Fibroblast of mammary gland (primary cell): ENCODE measurements around the gene MYO6.

Source experiments
- DNase-seq: peaks from one replicate; pipeline ENCODE4 v3.0.0-alpha.2; 2010; ENCODE audit warnings: low read depth
- H3K4me3 ChIP-seq: 2 replicates; pipeline ENCODE4 v1.5.1; 2011; ENCODE audit warnings: low read depth, mild to moderate bottlenecking, low read length, moderate library complexity; ENCODE audit not compliant: control insufficient read depth
- TF ChIP-seq, protein P1 (sequence below): conservative IDR thresholded peaks from 2 replicates; pipeline ENCODE4 v1.5.1; 2011; ENCODE audit warnings: low read depth, low read length, inconsistent platforms; ENCODE audit not compliant: control insufficient read depth, insufficient read depth

The MYO6 gene

DNA sequence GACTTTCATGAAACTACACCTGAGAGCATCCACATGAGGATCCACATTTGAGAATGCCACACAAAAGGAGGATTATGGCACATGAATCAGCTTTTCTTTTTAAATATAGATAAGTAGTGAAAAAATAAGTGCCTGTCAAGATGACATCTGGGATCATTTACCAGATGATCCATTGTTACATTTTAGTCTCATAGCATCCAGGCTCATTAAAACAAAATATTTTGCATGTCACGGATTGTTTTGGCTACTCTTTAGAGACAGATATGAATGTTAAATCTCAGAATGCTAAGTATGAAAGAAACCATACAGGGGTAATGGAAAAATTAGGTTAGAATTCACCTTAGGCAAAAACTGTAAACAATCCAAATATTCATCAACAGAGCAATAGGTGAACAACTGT is 66.7 kb downstream of the MYO6 start:
- no peak for DNase-seq
- TF ChIP-seq, protein P1, sequence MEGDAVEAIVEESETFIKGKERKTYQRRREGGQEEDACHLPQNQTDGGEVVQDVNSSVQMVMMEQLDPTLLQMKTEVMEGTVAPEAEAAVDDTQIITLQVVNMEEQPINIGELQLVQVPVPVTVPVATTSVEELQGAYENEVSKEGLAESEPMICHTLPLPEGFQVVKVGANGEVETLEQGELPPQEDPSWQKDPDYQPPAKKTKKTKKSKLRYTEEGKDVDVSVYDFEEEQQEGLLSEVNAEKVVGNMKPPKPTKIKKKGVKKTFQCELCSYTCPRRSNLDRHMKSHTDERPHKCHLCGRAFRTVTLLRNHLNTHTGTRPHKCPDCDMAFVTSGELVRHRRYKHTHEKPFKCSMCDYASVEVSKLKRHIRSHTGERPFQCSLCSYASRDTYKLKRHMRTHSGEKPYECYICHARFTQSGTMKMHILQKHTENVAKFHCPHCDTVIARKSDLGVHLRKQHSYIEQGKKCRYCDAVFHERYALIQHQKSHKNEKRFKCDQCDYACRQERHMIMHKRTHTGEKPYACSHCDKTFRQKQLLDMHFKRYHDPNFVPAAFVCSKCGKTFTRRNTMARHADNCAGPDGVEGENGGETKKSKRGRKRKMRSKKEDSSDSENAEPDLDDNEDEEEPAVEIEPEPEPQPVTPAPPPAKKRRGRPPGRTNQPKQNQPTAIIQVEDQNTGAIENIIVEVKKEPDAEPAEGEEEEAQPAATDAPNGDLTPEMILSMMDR, result no peak
- H3K4me3 ChIP-seq, result no peak overlapping the region

DNA sequence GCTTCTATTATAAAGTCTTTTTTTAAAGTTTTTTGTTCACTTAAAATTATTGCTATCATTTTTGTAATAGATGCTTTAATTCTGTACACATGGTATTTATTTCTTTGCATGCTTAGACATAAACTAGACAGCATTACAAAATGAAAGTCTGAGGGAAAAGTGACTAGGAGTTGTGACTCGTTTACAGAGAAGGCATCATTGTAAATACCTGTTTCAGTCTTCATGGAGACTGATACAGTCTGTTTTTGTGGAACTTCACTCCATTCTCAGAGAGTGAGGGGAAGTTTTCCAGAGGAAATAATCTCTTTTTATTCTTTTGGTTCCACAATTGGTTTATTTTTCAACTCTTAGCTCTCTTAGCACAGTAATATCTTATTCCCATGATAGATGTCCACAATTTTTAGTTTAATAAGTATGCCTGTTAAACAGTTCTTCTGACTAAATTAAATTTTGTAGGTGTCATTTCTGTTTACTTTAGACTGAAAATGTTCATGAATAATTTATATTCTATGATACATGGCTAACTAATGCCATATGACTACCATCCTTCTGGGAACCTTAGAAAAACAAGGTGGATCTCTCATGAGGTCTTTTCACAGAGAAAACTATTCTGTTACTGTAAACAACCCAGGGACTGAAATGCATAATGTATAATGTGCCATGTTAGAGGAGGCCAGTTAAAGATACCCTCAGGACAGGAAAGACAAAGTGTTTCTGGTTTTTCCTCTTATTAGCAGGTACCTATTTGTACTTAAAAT is 69.2 kb downstream of the MYO6 start:
- peak; percentile 33 for DNase-seq
- TF ChIP-seq, protein P1, result no peak

DNA sequence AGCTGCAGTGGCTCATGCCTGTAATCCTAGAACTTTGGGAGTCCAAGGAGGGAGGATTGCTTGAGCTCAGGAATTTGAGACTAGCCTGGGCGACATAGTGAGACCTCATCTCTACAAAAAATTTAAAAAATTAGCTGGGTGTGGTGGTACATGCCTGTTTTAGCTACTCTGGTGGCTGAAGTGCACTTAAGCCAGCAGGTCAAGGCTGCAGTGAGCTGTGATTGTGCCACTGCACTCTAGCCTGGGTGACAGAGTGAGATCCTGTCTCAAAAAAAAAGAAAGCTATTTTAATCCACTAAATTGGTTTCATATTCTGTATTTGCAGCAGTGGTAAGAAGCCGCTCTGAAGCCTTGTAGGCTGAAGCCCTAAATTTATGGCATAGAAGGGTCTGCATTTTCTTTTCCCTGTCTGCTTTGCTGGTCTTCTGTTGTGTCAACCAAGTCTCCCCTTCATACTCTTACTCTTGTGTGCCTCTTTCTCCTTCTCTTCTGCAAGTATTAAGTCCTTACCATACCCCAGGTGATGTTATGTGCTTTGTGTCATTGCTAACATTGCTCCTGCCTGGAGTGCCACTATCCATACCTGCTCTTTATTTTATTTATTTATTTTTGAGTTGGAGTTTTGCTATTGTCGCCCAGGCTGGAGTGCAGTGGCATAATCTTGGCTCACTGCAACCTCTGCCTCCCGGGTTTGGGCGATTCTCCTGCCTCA is 70.9 kb downstream of the MYO6 start:
- DNase-seq, result no peak
- TF ChIP-seq, protein P1, result no peak
- H3K4me3 ChIP-seq, result no peak overlapping the region

More for the DNA sequence above, 69.2 kb downstream of the MYO6 start:
- H3K4me3 ChIP-seq, result no peak overlapping the region

DNA sequence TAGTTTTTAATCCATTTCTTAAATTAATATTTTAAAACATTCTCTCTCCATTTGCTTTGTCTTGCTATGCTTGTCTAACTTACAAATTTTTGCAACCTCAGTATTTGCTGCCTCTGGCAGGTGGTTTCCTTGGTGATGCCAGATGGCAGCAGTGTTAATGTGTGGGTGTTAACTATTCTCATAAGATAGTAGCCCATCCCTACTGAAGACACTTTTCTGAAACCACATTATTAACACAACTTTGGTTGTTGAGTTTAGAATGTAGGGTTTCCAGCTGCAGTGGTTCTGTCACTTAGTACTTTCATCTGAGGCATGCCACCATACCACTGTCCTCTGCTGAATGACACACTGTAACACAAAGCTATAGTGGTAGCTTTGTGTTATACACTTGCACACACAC is 75.1 kb downstream of the MYO6 start:
- TF ChIP-seq, protein P1, result no peak

GRCh38 chr6:75827163-75827562 is 78.1 kb downstream of the MYO6 start:
- DNase-seq, result no peak
- no peak overlapping the region for H3K4me3 ChIP-seq
- TF ChIP-seq, protein P1, result no peak

More for the DNA sequence above, 75.1 kb downstream of the MYO6 start:
- no peak for DNase-seq
- H3K4me3 ChIP-seq, result no peak overlapping the region

- TF ChIP-seq, protein P1, result no peak
- H3K4me3 ChIP-seq, result no peak overlapping the region
- DNase-seq, result peak; percentile 90
These were observed 82.2 kb downstream of the MYO6 start for GRCh38 chr6:75830959-75831885.
